Endodermal cell (in vitro differentiated cells): Measurements from ENCODE around the gene BRD1. TPM values are rescaled to one million over a fixed set of nuclear protein-coding genes. Genes with fewer than 3 reads are reported as not detected.

Experiments
- DNase-seq: peaks from one replicate; pipeline ENCODE4 v3.0.0-alpha.2; 2017
- H3K27ac ChIP-seq: 2 replicates; pipeline ENCODE4 v1.5.1; 2013; ENCODE audit warnings: mild to moderate bottlenecking, low read depth, low read length, moderate library complexity
- H3K27me3 ChIP-seq: 2 replicates; pipeline ENCODE4 v1.6.1; 2013; ENCODE audit warnings: mild to moderate bottlenecking, low read length, moderate library complexity; ENCODE audit not compliant: insufficient read depth, control insufficient read depth, poor library complexity, severe bottlenecking
- H3K36me3 ChIP-seq: 2 replicates; pipeline ENCODE4 v1.7.0; 2013; ENCODE audit warnings: mild to moderate bottlenecking, low read length, moderate library complexity; ENCODE audit not compliant: control insufficient read depth, insufficient read depth
- H3K4me1 ChIP-seq: one replicate; pipeline ENCODE4 v1.7.0; 2013; ENCODE audit warnings: low read length; ENCODE audit not compliant: control insufficient read depth, insufficient read depth
- H3K4me3 ChIP-seq: 2 replicates; pipeline ENCODE4 v1.5.1; 2013; ENCODE audit warnings: mild to moderate bottlenecking, low read length, moderate library complexity
- H3K9ac ChIP-seq: 2 replicates; pipeline ENCODE4 v1.6.1; 2013; ENCODE audit warnings: mild to moderate bottlenecking, low read length, moderate library complexity; ENCODE audit not compliant: poor library complexity, severe bottlenecking; ENCODE audit errors: extremely low read depth
- H3K9me3 ChIP-seq: 2 replicates; pipeline ENCODE4 v1.6.1; 2013; ENCODE audit warnings: mild to moderate bottlenecking, low read length, moderate library complexity; ENCODE audit not compliant: control insufficient read depth
- H3K27ac Mint-ChIP-seq: 2 replicates; pipeline ENCODE4 v1.8.0; 2020; ENCODE audit warnings: mixed read lengths
- H3K27me3 Mint-ChIP-seq: 2 replicates; pipeline ENCODE4 v1.8.0; 2021; ENCODE audit warnings: mild to moderate bottlenecking, mixed read lengths; ENCODE audit not compliant: insufficient read depth
- H3K36me3 Mint-ChIP-seq: 2 replicates; pipeline ENCODE4 v1.8.0; 2020; ENCODE audit warnings: low read depth, mixed read lengths
- H3K4me1 Mint-ChIP-seq: 2 replicates; pipeline ENCODE4 v1.8.0; 2020; ENCODE audit warnings: mixed read lengths
- H3K4me3 Mint-ChIP-seq: 2 replicates; pipeline ENCODE4 v1.8.0; 2020; ENCODE audit warnings: mild to moderate bottlenecking, moderate library complexity, mixed read lengths
- H3K9me3 Mint-ChIP-seq: 2 replicates; pipeline ENCODE4 v1.8.0; 2020; ENCODE audit warnings: mild to moderate bottlenecking, mixed read lengths
- CTCF ChIP-seq: fragments of 200-600 bp; sonication (generic); conservative IDR thresholded peaks from 2 replicates; pipeline ENCODE4 v1.5.0; 2021; ENCODE audit warnings: antibody characterized with exemption, mild to moderate bottlenecking
- WGBS, 2 experiments: methylation state at CpG; one replicate each; pipeline versions ENCODE4 v1.1.5 to v1.1.7; 2013; ENCODE audit warnings: missing lambda C conversion rate in 2 of 2, mixed read lengths in 1 of 2; ENCODE audit not compliant: insufficient coverage in 1 of 2, insufficient read length in 1 of 2; 5-methylcytosine and 5-hydroxymethylcytosine counted together
- total RNA-seq, 2 donors: library from RNA; stranded (reverse); fragmentation: NEBNext Ultra II Directional in 1 of 2; extraction: Animal tissue kit (Norgen Biotek cat#: 25700) in 1 of 2; gene quantifications; 2 replicates in 1 of 2; 3 replicates in 1 of 2; pipeline ENCODE4 v1.2.1, GENCODE V29; 2021

The BRD1 gene
- total RNA-seq, 2 donors from 2014 or later = 49.5 to 54.9 TPM

DNA sequence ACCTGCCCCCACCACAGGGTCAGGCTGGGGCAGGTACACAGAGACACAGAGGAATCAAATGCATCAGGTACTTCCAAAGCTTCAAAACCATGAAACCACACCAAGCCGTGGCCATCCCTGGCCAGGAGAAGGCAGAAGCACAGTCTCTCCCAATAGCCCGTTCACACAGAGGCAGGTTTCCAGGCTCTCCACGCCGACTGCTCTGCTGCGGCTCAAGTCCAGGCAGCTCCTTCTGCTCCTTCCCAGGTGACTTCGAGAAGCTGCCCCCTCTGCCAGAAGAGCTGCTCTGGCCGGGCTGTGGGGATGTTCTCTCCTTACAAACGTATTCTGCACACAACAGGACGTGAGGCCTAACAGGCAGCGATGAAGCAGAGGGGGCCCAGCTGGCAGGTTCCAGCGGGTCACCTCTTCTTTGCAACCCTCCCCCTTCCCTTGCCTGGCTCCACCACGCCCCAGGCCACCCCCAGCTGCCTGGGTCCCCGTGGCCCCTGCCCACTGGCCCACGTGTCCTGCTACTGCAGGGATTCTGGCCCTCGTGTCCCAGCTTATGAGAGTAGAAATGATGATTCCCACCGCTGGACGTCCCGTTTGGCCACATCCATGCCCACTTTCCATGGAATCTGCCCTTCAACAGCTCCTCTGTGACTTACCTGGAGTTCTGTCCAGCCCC is 26.1 kb downstream of the BRD1 start:
- WGBS, 2 experiments = 90 to 100% methylated on average over 10 to 18 of the region's 18 CpGs
- Mint-ChIP-seq H3K9me3 (no peaks in the 10 kb centered on the region), H3K4me1 (no peaks in the 10 kb centered on the region), H3K27ac (peak overlapping the region; percentile 77), H3K36me3 (peaks cover 66% of the 10 kb centered on the region), H3K27me3 (no peaks in the 10 kb centered on the region), H3K4me3 (no peak overlapping the region)
- Histone ChIP-seq H3K36me3 (peaks cover 37% of the 10 kb centered on the region), H3K27me3 (no peaks in the 10 kb centered on the region), H3K9ac (no peak overlapping the region), H3K27ac (peak overlapping the region; percentile 53), H3K4me3 (no peak overlapping the region), H3K4me1 (peaks cover 4% of the 10 kb centered on the region), H3K9me3 (no peaks in the 10 kb centered on the region)
- no peak for TF ChIP-seq CTCF
- DNase-seq = no peak

- DNase-seq = no peak
- H3K9me3 ChIP-seq = no peaks in the 10 kb centered on the region
- Mint-ChIP-seq H3K9me3 (no peaks in the 10 kb centered on the region), H3K36me3 (peaks cover 67% of the 10 kb centered on the region), H3K4me3 (no peak overlapping the region), H3K27me3 (no peaks in the 10 kb centered on the region), H3K27ac (peak overlapping the region; percentile 77), H3K4me1 (no peaks in the 10 kb centered on the region)
- TF ChIP-seq CTCF = peak; percentile 36
- 92 to 97% methylated on average over 22 to 29 of the region's 29 CpGs for WGBS, 2 experiments
- H3K4me3 ChIP-seq = no peak overlapping the region
- H3K9ac ChIP-seq = no peak overlapping the region
- peaks cover 40% of the 10 kb centered on the region for H3K36me3 ChIP-seq
- peaks cover 4% of the 10 kb centered on the region for H3K4me1 ChIP-seq
- no peak overlapping the region for H3K27ac ChIP-seq
- no peaks in the 10 kb centered on the region for H3K27me3 ChIP-seq
These were observed 27.1 kb downstream of the BRD1 start for GRCh38 chr22:49800408-49801238.

- no peaks in the 10 kb centered on the region for H3K27me3 ChIP-seq
- Mint-ChIP-seq H3K27ac (peak overlapping the region; percentile 48), H3K4me3 (no peak overlapping the region), H3K27me3 (no peaks in the 10 kb centered on the region), H3K4me1 (no peaks in the 10 kb centered on the region), H3K9me3 (no peaks in the 10 kb centered on the region), H3K36me3 (peaks cover 73% of the 10 kb centered on the region)
- no peak for TF ChIP-seq CTCF
- no peaks in the 10 kb centered on the region for H3K9me3 ChIP-seq
- H3K9ac ChIP-seq = no peak overlapping the region
- no peak overlapping the region for H3K4me3 ChIP-seq
- H3K27ac ChIP-seq = no peak overlapping the region
- 93 to 96% methylated on average over 11 to 18 of the region's 18 CpGs for WGBS, 2 experiments
- DNase-seq = no peak
- H3K4me1 ChIP-seq = peaks cover 4% of the 10 kb centered on the region
- H3K36me3 ChIP-seq = peaks cover 47% of the 10 kb centered on the region
These were observed 28.1 kb downstream of the BRD1 start for GRCh38 chr22:49799431-49800075.
